ENCODE data around the gene SASH1. TPM values are rescaled to one million over a fixed set of nuclear protein-coding genes. Genes with fewer than 3 reads are reported as not detected.

SASH1 gene
- total and polyA plus RNA-seq, 2 of the 8 experiments (the other 6 are each of a cell fraction or from before 2014, with no cell fraction given), result 6.0 to 20.2 TPM

GRCh38 chr6:148460876-148461646 is 118.4 kb downstream of the SASH1 start:
- Histone ChIP-seq H2AFZ (ENCODE audit: low read length) (no peak overlapping the region), H4K8ac (ENCODE audit: extremely low read depth, insufficient read depth, low read length) (no peak overlapping the region), H3K56ac (replicated peaks; ENCODE audit: insufficient read length, low read depth, low read length) (no peak overlapping the region), H2BK12ac (ENCODE audit: low read depth, low read length) (no peak overlapping the region), H3K4me2 (ENCODE audit: insufficient read depth in 1 of 2, low read depth in 2 of 2, low read length in 2 of 2) (no peak overlapping the region), H3K4me3 (ENCODE audit: extremely low read depth in 1 of 4, insufficient read depth in 2 of 4, low read depth in 3 of 4, low read length in 4 of 4) (no peak overlapping the region), H3K79me2 (ENCODE audit: control insufficient read depth in 1 of 2, insufficient read depth in 2 of 2, low read length in 2 of 2) (no peaks in the 10 kb centered on the region), H4K5ac (ENCODE audit: insufficient read length, low read depth, low read length) (no peak overlapping the region), H3K4me1 (replicated peaks in 1 of 4; ENCODE audit: control insufficient read depth in 3 of 4, insufficient read depth in 4 of 4, low read length in 3 of 4) (peaks cover 0 to 4% (median 0%) of the 10 kb centered on the region in 4 experiments; a peak in 4 of 7 replicates), H4K20me1 (replicated peaks in 1 of 2; ENCODE audit: control insufficient read depth in 1 of 2, insufficient read depth in 2 of 2, low read length in 2 of 2) (no peaks in the 10 kb centered on the region), H3K36me3 (ENCODE audit: control insufficient read depth in 2 of 4, insufficient read depth in 4 of 4, low read length in 3 of 4) (no peaks in the 10 kb centered on the region), H3K14ac (ENCODE audit: insufficient read length) (no peak overlapping the region), H2AK5ac (ENCODE audit: low read depth, low read length) (no peak overlapping the region), H3K27ac (ENCODE audit: low read depth, low read length) (no peak overlapping the region), H3K79me1 (ENCODE audit: low read depth, low read length) (no peaks in the 10 kb centered on the region), H3K4ac (replicated peaks; ENCODE audit: insufficient read length, low read depth, low read length) (no peak overlapping the region), H3K27me3 (replicated peaks in 1 of 4; ENCODE audit: control insufficient read depth in 3 of 4, extremely low read depth in 1 of 4, insufficient read depth in 3 of 4, low read length in 3 of 4) (peaks cover 0 to 1% (median 0%) of the 10 kb centered on the region in 4 experiments; a peak in 1 of 7 replicates), H3K9me3 (ENCODE audit: insufficient read depth in 2 of 2, low read depth in 1 of 2, low read length in 1 of 2) (no peaks in the 10 kb centered on the region), H4K91ac (replicated peaks; ENCODE audit: insufficient read length, low read length) (no peak overlapping the region), H2BK5ac (ENCODE audit: low read depth, low read length) (no peak overlapping the region), H3K23ac (ENCODE audit: insufficient read length) (no peak overlapping the region), H3K18ac (ENCODE audit: extremely low read depth, low read length) (no peak overlapping the region), H3K9ac (replicated peaks in 1 of 4; ENCODE audit: extremely low read depth in 1 of 4, low read depth in 3 of 4, low read length in 3 of 4) (no peak overlapping the region), H2BK20ac (ENCODE audit: low read length) (no peak overlapping the region), H2BK15ac (ENCODE audit: low read length) (no peak overlapping the region), H2BK120ac (replicated peaks; ENCODE audit: low read depth, low read length) (no peak overlapping the region), H3K23me2 (ENCODE audit: low read depth, low read length) (no peaks in the 10 kb centered on the region)
- 93% methylated on average over 6 of the region's 6 CpGs; no CpG with 5 or more reads in 1 of the 2 experiments for WGBS, 2 experiments (ENCODE audit: extremely low coverage in 1 of 2, insufficient coverage in 1 of 2, insufficient read length in 1 of 2, insufficient replicate concordance in 2 of 2, low coverage in 1 of 2, low lambda C conversion rate in 2 of 2, missing lambda C conversion rate in 1 of 2)
- POLR2A ChIA-PET (ENCODE audit: partially characterized antibody), result no interaction called here
- DNase-seq (ENCODE audit: low read depth in 1 of 2, low spot score in 2 of 2) (peak in 1 of 2 experiments; percentile 23), FAIRE-seq (no peak)
- CTCF ChIA-PET (ENCODE audit: partially characterized antibody), result interaction anchor here (1.6 kb wide), 1 partner anchor 284 kb away, joined by 4 read pairs; no protein-coding TSS in a partner anchor
- TF ChIP-seq HDAC6 (IDR thresholded peaks at IDR 0.05; ENCODE audit: low read depth, low read length) (no peak), KDM5A (IDR thresholded peaks at IDR 0.05; ENCODE audit: low read length) (no peak), CTBP2 (IDR thresholded peaks at IDR 0.05; ENCODE audit: borderline replicate concordance, insufficient read depth, insufficient read length, low read length) (no peak), ZNF274 (IDR thresholded peaks at IDR 0.05; ENCODE audit: borderline replicate concordance, extremely low read depth, low read length) (no peak), BACH1 (IDR thresholded peaks at IDR 0.05; ENCODE audit: low read length) (no peak), RXRA (IDR thresholded peaks at IDR 0.05; ENCODE audit: insufficient read depth, low read depth, low read length) (no peak), FOSL1 (IDR thresholded peaks at IDR 0.05; ENCODE audit: insufficient read depth, low read depth, low read length) (no peak), KDM1A (IDR thresholded peaks at IDR 0.05; ENCODE audit: borderline replicate concordance, low read length) (no peak), NRF1 (IDR thresholded peaks at IDR 0.05; ENCODE audit: low read depth, low read length) (no peak), BRCA1 (IDR thresholded peaks at IDR 0.05; ENCODE audit: low read depth, low read length) (no peak), SIN3A (conservative IDR thresholded peaks at IDR 0.05 in 1 of 2, IDR thresholded peaks at IDR 0.05 in 1 of 2; ENCODE audit: low read depth in 1 of 2, low read length in 2 of 2) (no peak), SIX5 (IDR thresholded peaks at IDR 0.05; ENCODE audit: low read depth, low read length) (no peak), MAFK (IDR thresholded peaks at IDR 0.05; ENCODE audit: low read depth, low read length) (no peak)

Data from H1 (cell line).